H1 (cell line): ENCODE measurements around the gene RNF212. TPM values are rescaled to one million over a fixed set of nuclear protein-coding genes. Genes with fewer than 3 reads are reported as not detected.

ENCODE experiments used
- CTCF ChIA-PET: fragments of 300-600 bp; sonication (Branson Sonifier 250); formaldehyde crosslinking; loops from one replicate; lab custom pipeline; 2021; ENCODE audit not compliant: partially characterized antibody; lab: Charles Lee
- POLR2A ChIA-PET: fragments of 300-600 bp; sonication (Branson Sonifier 250); formaldehyde crosslinking; loops from one replicate; lab custom pipeline; 2021; ENCODE audit warnings: inconsistent platforms; ENCODE audit not compliant: partially characterized antibody; lab: Charles Lee
- DNase-seq, 2 experiments: peaks; one replicate each; pipeline versions ENCODE4 v3.0.0 to v3.0.0-alpha.2; 2010 to 2022; ENCODE audit warnings: low spot score in 2 of 2, low read depth in 1 of 2, mixed read lengths in 1 of 2
- FAIRE-seq: peaks from 2 replicates; lab custom pipeline; 2011; peaks lifted over from hg19 to GRCh38; lab: Jason Lieb, UNC
- H2AFZ ChIP-seq: 2 replicates; pipeline ENCODE4 v1.8.1; 2012; ENCODE audit warnings: low read length, inconsistent platforms
- H2AK5ac ChIP-seq: 2 replicates; pipeline ENCODE4 v1.6.1; 2013; ENCODE audit warnings: low read depth, low read length
- H2BK120ac ChIP-seq: replicated peaks from 2 replicates; pipeline ENCODE3; 2013; ENCODE audit warnings: low read depth, low read length, inconsistent platforms
- H2BK12ac ChIP-seq: 2 replicates; pipeline ENCODE4 v1.6.1; 2013; ENCODE audit warnings: low read depth, low read length
- H2BK15ac ChIP-seq: 2 replicates; pipeline ENCODE4 v1.6.1; 2013; ENCODE audit warnings: low read length
- H2BK20ac ChIP-seq: 2 replicates; pipeline ENCODE4 v1.6.1; 2013; ENCODE audit warnings: low read length
- H2BK5ac ChIP-seq: 2 replicates; pipeline ENCODE4 v1.6.1; 2013; ENCODE audit warnings: low read depth, low read length
- H3K14ac ChIP-seq: 2 replicates; pipeline ENCODE4 v1.6.1; 2013; ENCODE audit warnings: inconsistent platforms; ENCODE audit not compliant: insufficient read length
- H3K18ac ChIP-seq: 2 replicates; pipeline ENCODE4 v1.6.1; 2013; ENCODE audit warnings: low read length; ENCODE audit errors: extremely low read depth
- H3K23ac ChIP-seq: 2 replicates; pipeline ENCODE4 v1.6.1; 2013; ENCODE audit warnings: inconsistent platforms; ENCODE audit not compliant: insufficient read length
- H3K23me2 ChIP-seq: 2 replicates; pipeline ENCODE4 v1.6.1; 2013; ENCODE audit warnings: low read depth, low read length
- H3K27ac ChIP-seq: 2 replicates; pipeline ENCODE4 v1.6.1; 2011; ENCODE audit warnings: low read depth, low read length, inconsistent platforms
- H3K27me3 ChIP-seq, 4 experiments: replicated peaks in 1 of 4; 1 replicate in 1 of 4; 2 replicates in 3 of 4; pipeline versions ENCODE4 v1.6.1 to v1.8.1; 2011 to 2013; ENCODE audit warnings: low read length in 3 of 4, mild to moderate bottlenecking in 3 of 4, inconsistent platforms in 2 of 4, mixed read lengths in 2 of 4, moderate library complexity in 1 of 4; ENCODE audit not compliant: control insufficient read depth in 3 of 4, insufficient read depth in 3 of 4; ENCODE audit errors: extremely low read depth in 1 of 4
- H3K36me3 ChIP-seq, 4 experiments: 2 replicates each; pipeline versions ENCODE4 v1.6.1 to v1.8.1; 2011 to 2013; ENCODE audit warnings: mild to moderate bottlenecking in 4 of 4, low read length in 3 of 4, moderate library complexity in 2 of 4, control low read depth in 1 of 4, inconsistent platforms in 1 of 4; ENCODE audit not compliant: insufficient read depth in 4 of 4, control insufficient read depth in 2 of 4
- H3K4ac ChIP-seq: replicated peaks from 2 replicates; pipeline ENCODE3; 2013; ENCODE audit warnings: low read length, low read depth, mixed read lengths, inconsistent platforms; ENCODE audit not compliant: insufficient read length
- H3K4me1 ChIP-seq, 4 experiments: replicated peaks in 1 of 4; 1 replicate in 1 of 4; 2 replicates in 3 of 4; pipeline versions ENCODE4 v1.6.1 to v1.8.1; 2011 to 2013; ENCODE audit warnings: low read length in 3 of 4, inconsistent platforms in 2 of 4, mixed read lengths in 1 of 4; ENCODE audit not compliant: insufficient read depth in 4 of 4, control insufficient read depth in 3 of 4
- H3K4me2 ChIP-seq, 2 experiments: 2 replicates each; pipeline versions ENCODE4 v1.6.1 to v1.8.1; 2011 to 2013; ENCODE audit warnings: low read depth in 2 of 2, low read length in 2 of 2, control low read depth in 1 of 2, inconsistent platforms in 1 of 2, mild to moderate bottlenecking in 1 of 2; ENCODE audit not compliant: insufficient read depth in 1 of 2
- H3K4me3 ChIP-seq, 4 experiments: fragments of 200-600, 300-600 bp in 1 of 4; sonication (generic), shearing (Covaris generic), sonication (Bioruptor Twin) in 1 of 4; 2 replicates each; pipeline versions ENCODE4 v1.5.1 to v1.8.1; 2011 to 2016; ENCODE audit warnings: low read length in 4 of 4, low read depth in 3 of 4, control low read depth in 2 of 4, inconsistent platforms in 2 of 4, mild to moderate bottlenecking in 2 of 4, mixed read lengths in 1 of 4, moderate library complexity in 1 of 4; ENCODE audit not compliant: insufficient read depth in 2 of 4; ENCODE audit errors: extremely low read depth in 1 of 4
- H3K56ac ChIP-seq: replicated peaks from 2 replicates; pipeline ENCODE3; 2013; ENCODE audit warnings: low read depth, mild to moderate bottlenecking, mixed read lengths, low read length, inconsistent platforms; ENCODE audit not compliant: insufficient read length
- H3K79me1 ChIP-seq: 2 replicates; pipeline ENCODE4 v1.6.1; 2013; ENCODE audit warnings: low read depth, low read length, control low read depth
- H3K79me2 ChIP-seq, 2 experiments: 2 replicates each; pipeline versions ENCODE4 v1.6.1 to v1.8.1; 2012 to 2013; ENCODE audit warnings: low read length in 2 of 2, mild to moderate bottlenecking in 2 of 2, inconsistent platforms in 1 of 2; ENCODE audit not compliant: insufficient read depth in 2 of 2, control insufficient read depth in 1 of 2
- H3K9ac ChIP-seq, 4 experiments: replicated peaks in 1 of 4; 1 replicate in 1 of 4; 2 replicates in 3 of 4; pipeline versions ENCODE4 v1.6.1 to v1.8.1; 2011 to 2013; ENCODE audit warnings: low read depth in 3 of 4, low read length in 3 of 4, control low read depth in 2 of 4, mild to moderate bottlenecking in 2 of 4, moderate library complexity in 2 of 4, inconsistent platforms in 1 of 4; ENCODE audit errors: extremely low read depth in 1 of 4
- H3K9me3 ChIP-seq, 2 experiments: 2 replicates each; pipeline versions ENCODE4 v1.6.1 to v1.8.1; 2012 to 2013; ENCODE audit warnings: mild to moderate bottlenecking in 2 of 2, moderate library complexity in 2 of 2, control low read depth in 1 of 2, inconsistent platforms in 1 of 2, low read depth in 1 of 2, low read length in 1 of 2, mixed read lengths in 1 of 2; ENCODE audit not compliant: insufficient read depth in 2 of 2
- H4K20me1 ChIP-seq, 2 experiments: replicated peaks in 1 of 2; 2 replicates each; pipeline versions ENCODE3 to v1.8.1; 2011 to 2013; ENCODE audit warnings: inconsistent platforms in 2 of 2, low read length in 2 of 2, mild to moderate bottlenecking in 1 of 2; ENCODE audit not compliant: insufficient read depth in 2 of 2, control insufficient read depth in 1 of 2
- H4K5ac ChIP-seq: 2 replicates; pipeline ENCODE4 v1.6.1; 2013; ENCODE audit warnings: low read length, low read depth, mixed read lengths, inconsistent platforms; ENCODE audit not compliant: insufficient read length
- H4K8ac ChIP-seq: 2 replicates; pipeline ENCODE4 v1.8.0; 2013; ENCODE audit warnings: mild to moderate bottlenecking, moderate library complexity, low read length, inconsistent platforms; ENCODE audit not compliant: insufficient read depth; ENCODE audit errors: extremely low read depth
- H4K91ac ChIP-seq: replicated peaks from 2 replicates; pipeline ENCODE3; 2013; ENCODE audit warnings: low read length, mixed read lengths, inconsistent platforms; ENCODE audit not compliant: insufficient read length
- CBX8 ChIP-seq: fragments of 300-800, 300-1000 bp; sonication (generic); IDR thresholded peaks from 2 replicates; pipeline ENCODE4 v1.7.1; 2016; ENCODE audit warnings: low read depth, low read length, borderline replicate concordance
- CTBP2 ChIP-seq: IDR thresholded peaks from 2 replicates; pipeline ENCODE4 v1.7.0; 2011; ENCODE audit warnings: borderline replicate concordance, mild to moderate bottlenecking, moderate library complexity, mixed read lengths, low read length; ENCODE audit not compliant: insufficient read depth, insufficient read length
- RXRA ChIP-seq: IDR thresholded peaks from 2 replicates; pipeline ENCODE4 v1.6.1; 2011; ENCODE audit warnings: low read depth, mild to moderate bottlenecking, low read length, moderate library complexity; ENCODE audit not compliant: insufficient read depth
- SIN3A ChIP-seq, 2 experiments: IDR thresholded peaks in 1 of 2; conservative IDR thresholded peaks in 1 of 2; 2 replicates each; pipeline ENCODE4 v1.6.1; 2011 to 2012; ENCODE audit warnings: low read length in 2 of 2, improper control_type of control experiment in 1 of 2, low read depth in 1 of 2, mild to moderate bottlenecking in 1 of 2
- TCF12 ChIP-seq: IDR thresholded peaks from 2 replicates; pipeline ENCODE4 v1.6.1; 2011; ENCODE audit warnings: low read depth, mild to moderate bottlenecking, low read length
- WGBS, 2 experiments: shearing (Covaris generic) in 1 of 2; methylation state at CpG; one replicate each; pipeline versions ENCODE4 v1.1.6 to v1.1.7; 2013 to 2015; ENCODE audit warnings: low lambda C conversion rate in 2 of 2, mixed read lengths in 2 of 2, inconsistent platforms in 1 of 2, low coverage in 1 of 2, missing lambda C conversion rate in 1 of 2; ENCODE audit not compliant: insufficient replicate concordance in 2 of 2, insufficient coverage in 1 of 2, insufficient read length in 1 of 2; ENCODE audit errors: extremely low coverage in 1 of 2, missing lambda C conversion rate in 1 of 2; 5-methylcytosine and 5-hydroxymethylcytosine counted together
- polyA plus RNA-seq, 7 experiments: library from polyadenylated mRNA; depleted of rRNA in 3 of 7; stranded (reverse) in 5 of 7; unstranded in 2 of 7; fragments of >200 nt in 5 of 7; fragments of 200-250 nt in 2 of 7; gene quantifications; 1 replicate in 5 of 7; 2 replicates in 1 of 7; 4 replicates in 1 of 7; pipeline versions ENCODE4 v1.2.1 to v1.2.3, GENCODE V29; 2011 to 2013; ENCODE audit warnings: missing spikeins in 2 of 7, mixed read lengths in 2 of 7
- total RNA-seq: library from RNA; stranded (reverse); fragmentation: NEBNext Ultra II Directional; extraction: Animal tissue kit (Norgen Biotek cat#: 25700); gene quantifications from 2 replicates; pipeline ENCODE4 v1.2.1, GENCODE V29; 2021

The RNF212 gene
- total and polyA plus RNA-seq, 2 of the 8 experiments (the other 6 are each of a cell fraction or from before 2014, with no cell fraction given), result 3.4 to 5.4 TPM

- no peak overlapping the region for H3K14ac ChIP-seq
- no peak for FAIRE-seq
- 86 to 100% methylated on average over 2 to 7 of the region's 7 CpGs for WGBS, 2 experiments
Measured at GRCh38 chr4:1062419-1062818, 50.9 kb downstream of the RNF212 start.

More at GRCh38 chr4:1062419-1062818, 50.9 kb downstream of the RNF212 start:
- H3K4me2 ChIP-seq, result no peak overlapping the region
- H2AK5ac ChIP-seq, result no peak overlapping the region
- no peak overlapping the region for H2AFZ ChIP-seq
- H2BK5ac ChIP-seq, result no peak overlapping the region
- no peak overlapping the region for H2BK20ac ChIP-seq
- no peak overlapping the region for H2BK12ac ChIP-seq
- no peaks in the 10 kb centered on the region for H3K4me1 ChIP-seq
- no peak overlapping the region for H4K91ac ChIP-seq
- H3K36me3 ChIP-seq, result no peaks in the 10 kb centered on the region
- POLR2A ChIA-PET, result no interaction called here
- H3K18ac ChIP-seq, result no peak overlapping the region
- no peak overlapping the region for H3K4ac ChIP-seq
- CTCF ChIA-PET, result interaction anchor here (1.7 kb wide), 1 partner anchor 11 kb away, joined by 7 read pairs; no protein-coding TSS in a partner anchor
- no peaks in the 10 kb centered on the region for H3K79me1 ChIP-seq
- H3K27ac ChIP-seq, result no peak overlapping the region
- TF ChIP-seq CTBP2 (no peak), TCF12 (no peak), CBX8 (no peak), RXRA (no peak), SIN3A (conservative IDR thresholded peaks at IDR 0.05 in 1 of 2, IDR thresholded peaks at IDR 0.05 in 1 of 2; ENCODE audit: low read depth in 1 of 2, low read length in 2 of 2) (no peak)
- H3K9ac ChIP-seq, result no peak overlapping the region
- no peak for DNase-seq
- H3K27me3 ChIP-seq, result no peaks in the 10 kb centered on the region
- no peak overlapping the region for H4K8ac ChIP-seq
- no peak overlapping the region for H2BK15ac ChIP-seq
- H4K20me1 ChIP-seq, result no peaks in the 10 kb centered on the region
- no peak overlapping the region for H2BK120ac ChIP-seq
- no peaks in the 10 kb centered on the region for H3K79me2 ChIP-seq
- no peaks in the 10 kb centered on the region for H3K23me2 ChIP-seq
- H4K5ac ChIP-seq, result no peak overlapping the region
- H3K23ac ChIP-seq, result no peak overlapping the region
- H3K4me3 ChIP-seq, result no peak overlapping the region
- no peaks in the 10 kb centered on the region for H3K9me3 ChIP-seq
- no peak overlapping the region for H3K56ac ChIP-seq
